OCI-LY7 (cell line): Measurements from ENCODE around the gene GRM4. TPM values are rescaled to one million over a fixed set of nuclear protein-coding genes. Genes with fewer than 3 reads are reported as not detected.

Experiments
- BruUV-seq: library from RNA; stranded (reverse); fragments of 400-500 nt; replicated peaks from 2 replicates; lab custom pipeline; 2021; lab: Mats Ljungman, UMichigan
- CTCF ChIA-PET: fragments of 300-600 bp; sonication (Branson Sonifier 250); formaldehyde crosslinking; loops from one replicate; lab custom pipeline; 2022; ENCODE audit warnings: antibody characterized with exemption; ENCODE audit not compliant: unreplicated experiment; lab: Charles Lee
- POLR2A ChIA-PET: fragments of 300-600 bp; sonication (Branson Sonifier 250); formaldehyde crosslinking; loops from one replicate; lab custom pipeline; 2022; ENCODE audit warnings: antibody characterized with exemption; lab: Charles Lee
- DNase-seq: peaks from one replicate; pipeline ENCODE4 v3.0.0-alpha.2; 2015; ENCODE audit warnings: low spot score
- H2AFZ ChIP-seq: fragments of 200-600 bp; sonication (generic), shearing (Covaris generic); 2 replicates; pipeline ENCODE4 v1.6.1; 2014; ENCODE audit warnings: mild to moderate bottlenecking, antibody characterized with exemption, low read length, moderate library complexity
- H3K27ac ChIP-seq: fragments of 200-600 bp; sonication (generic); 2 replicates; pipeline ENCODE4 v1.5.1; 2014; ENCODE audit warnings: mixed run types, low read depth, mild to moderate bottlenecking, moderate library complexity, low read length, inconsistent platforms; ENCODE audit not compliant: poor library complexity, severe bottlenecking
- H3K36me3 ChIP-seq: fragments of 200-600 bp; sonication (generic); 2 replicates; pipeline ENCODE4 v1.6.1; 2014; ENCODE audit warnings: mild to moderate bottlenecking, antibody characterized with exemption, low read length, moderate library complexity, mixed read lengths; ENCODE audit not compliant: insufficient read depth
- H3K4me1 ChIP-seq: fragments of 200-600 bp; sonication (generic); 2 replicates; pipeline ENCODE4 v1.5.1; 2014; ENCODE audit warnings: mild to moderate bottlenecking, low read length; ENCODE audit not compliant: insufficient read depth, poor library complexity, severe bottlenecking
- H3K4me2 ChIP-seq: fragments of 200-600 bp; sonication (generic); 2 replicates; pipeline ENCODE4 v1.6.1; 2014; ENCODE audit warnings: mild to moderate bottlenecking, low read length
- H3K4me3 ChIP-seq: fragments of 200-600 bp; sonication (generic); 2 replicates; pipeline ENCODE4 v1.5.1; 2014; ENCODE audit warnings: mild to moderate bottlenecking, low read depth, low read length; ENCODE audit not compliant: poor library complexity, severe bottlenecking
- H3K79me2 ChIP-seq: fragments of 200-600 bp; sonication (generic); 2 replicates; pipeline ENCODE4 v1.6.1; 2016; ENCODE audit warnings: low read depth, mild to moderate bottlenecking, low read length, moderate library complexity, mixed read lengths; ENCODE audit not compliant: insufficient read depth
- H3K9me2 ChIP-seq: fragments of 200-600 bp; sonication (generic); 2 replicates; pipeline ENCODE4 v1.6.1; 2016; ENCODE audit warnings: mild to moderate bottlenecking, low read length, mixed read lengths; ENCODE audit not compliant: insufficient read depth
- H3K9me3 ChIP-seq: fragments of 200-600 bp; sonication (generic); 2 replicates; pipeline ENCODE4 v1.6.1; 2014; ENCODE audit warnings: mild to moderate bottlenecking, mixed run types, low read length, mixed read lengths
- H4K20me1 ChIP-seq: fragments of 200-600 bp; sonication (generic); 2 replicates; pipeline ENCODE4 v1.6.1; 2014; ENCODE audit warnings: mild to moderate bottlenecking, antibody characterized with exemption, low read length, moderate library complexity, mixed read lengths; ENCODE audit not compliant: insufficient read depth
- EZH2phosphoT487 ChIP-seq: fragments of 200-600 bp; sonication (generic); IDR thresholded peaks from 2 replicates; pipeline ENCODE4 v1.6.1; 2018; ENCODE audit warnings: low read depth, borderline replicate concordance, mild to moderate bottlenecking, mixed run types, antibody characterized with exemption, low read length, moderate library complexity, mixed read lengths
- intact Hi-C: fragments of 100-400 bp; cut with micrococcal nuclease; formaldehyde crosslinking; loops from one replicate; pipeline ENCODE4 v1.10.0; 2022; ENCODE audit not compliant: unreplicated experiment
- total RNA-seq, 2 experiments: library from RNA; depleted of rRNA in 1 of 2; stranded (reverse); fragments of >200 nt in 1 of 2; shearing (Covaris generic) in 1 of 2; gene quantifications; 2 replicates each; pipeline ENCODE4 v1.2.3, GENCODE V29; 2014 to 2022
- TF ChIP-seq, protein P1 (sequence below): fragments of 200-600 bp; sonication (generic); conservative IDR thresholded peaks from 2 replicates; pipeline ENCODE4 v1.5.1; 2014; ENCODE audit warnings: mild to moderate bottlenecking, antibody characterized with exemption, low read length, moderate library complexity, mixed read lengths

The GRM4 gene
- total RNA-seq, 2 experiments from 2014 or later = 0.73 to 1.3 TPM

DNA sequence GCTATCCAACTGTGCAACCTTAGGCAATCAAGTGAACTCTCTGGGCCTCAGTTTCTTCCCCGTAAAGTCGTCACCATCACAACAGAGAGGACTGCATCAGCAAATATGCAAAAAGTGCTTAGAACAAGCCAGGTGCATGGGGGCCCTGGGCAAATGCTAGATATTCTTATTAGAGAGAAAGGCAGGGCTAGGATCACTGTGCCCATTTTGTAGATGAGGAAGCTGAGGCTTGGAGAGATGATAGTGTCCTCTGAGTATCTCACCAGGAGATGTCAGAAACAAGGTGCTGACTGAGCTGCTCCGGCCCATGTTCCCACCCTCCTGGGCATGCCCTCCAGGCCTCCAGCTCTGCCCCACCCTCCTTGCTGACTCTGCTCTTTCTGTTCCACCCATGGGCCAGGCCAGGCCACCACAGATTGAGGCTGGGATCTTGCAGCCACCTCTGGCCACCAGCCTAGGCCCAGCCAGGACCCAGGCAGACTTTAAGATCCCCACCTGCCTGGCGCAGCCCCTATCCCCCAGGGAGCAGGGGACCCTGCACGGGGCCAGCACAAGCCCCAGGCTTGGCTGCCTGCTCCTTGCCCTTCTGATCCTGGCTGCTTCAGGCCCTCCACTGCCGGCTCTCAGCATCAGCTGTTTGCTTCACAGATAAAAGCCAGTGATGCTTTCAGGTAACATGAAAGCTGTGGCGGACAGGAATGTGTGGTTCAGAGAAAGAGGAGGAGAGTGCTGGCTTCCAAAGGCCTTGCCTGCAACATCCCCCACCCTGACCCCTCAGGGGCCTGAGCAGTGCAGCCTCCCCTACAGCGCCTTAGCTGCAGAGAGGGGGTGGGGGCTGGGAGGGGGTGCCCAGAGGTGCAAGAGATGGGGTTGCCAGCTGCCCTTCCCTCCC, 47.6 kb downstream of the GRM4 start:
- no TSS peak for BruUV-seq
- H3K9me3 ChIP-seq = no peaks in the 10 kb centered on the region
- TF ChIP-seq, protein P1, sequence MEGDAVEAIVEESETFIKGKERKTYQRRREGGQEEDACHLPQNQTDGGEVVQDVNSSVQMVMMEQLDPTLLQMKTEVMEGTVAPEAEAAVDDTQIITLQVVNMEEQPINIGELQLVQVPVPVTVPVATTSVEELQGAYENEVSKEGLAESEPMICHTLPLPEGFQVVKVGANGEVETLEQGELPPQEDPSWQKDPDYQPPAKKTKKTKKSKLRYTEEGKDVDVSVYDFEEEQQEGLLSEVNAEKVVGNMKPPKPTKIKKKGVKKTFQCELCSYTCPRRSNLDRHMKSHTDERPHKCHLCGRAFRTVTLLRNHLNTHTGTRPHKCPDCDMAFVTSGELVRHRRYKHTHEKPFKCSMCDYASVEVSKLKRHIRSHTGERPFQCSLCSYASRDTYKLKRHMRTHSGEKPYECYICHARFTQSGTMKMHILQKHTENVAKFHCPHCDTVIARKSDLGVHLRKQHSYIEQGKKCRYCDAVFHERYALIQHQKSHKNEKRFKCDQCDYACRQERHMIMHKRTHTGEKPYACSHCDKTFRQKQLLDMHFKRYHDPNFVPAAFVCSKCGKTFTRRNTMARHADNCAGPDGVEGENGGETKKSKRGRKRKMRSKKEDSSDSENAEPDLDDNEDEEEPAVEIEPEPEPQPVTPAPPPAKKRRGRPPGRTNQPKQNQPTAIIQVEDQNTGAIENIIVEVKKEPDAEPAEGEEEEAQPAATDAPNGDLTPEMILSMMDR = no peak
- no peak for TF ChIP-seq EZH2phosphoT487
- H3K4me3 ChIP-seq = no peak overlapping the region
- H2AFZ ChIP-seq = no peak overlapping the region
- H3K9me2 ChIP-seq = no peaks in the 10 kb centered on the region
- no peak overlapping the region for H3K4me2 ChIP-seq
- DNase-seq = no peak
- intact Hi-C loops = no loop called here
- H4K20me1 ChIP-seq = no peaks in the 10 kb centered on the region
- ChIA-PET POLR2A (no interaction called here), CTCF (no interaction called here)
- no peak overlapping the region for H3K27ac ChIP-seq
- no peaks in the 10 kb centered on the region for H3K4me1 ChIP-seq
- H3K79me2 ChIP-seq = no peaks in the 10 kb centered on the region
- no peaks in the 10 kb centered on the region for H3K36me3 ChIP-seq

DNA sequence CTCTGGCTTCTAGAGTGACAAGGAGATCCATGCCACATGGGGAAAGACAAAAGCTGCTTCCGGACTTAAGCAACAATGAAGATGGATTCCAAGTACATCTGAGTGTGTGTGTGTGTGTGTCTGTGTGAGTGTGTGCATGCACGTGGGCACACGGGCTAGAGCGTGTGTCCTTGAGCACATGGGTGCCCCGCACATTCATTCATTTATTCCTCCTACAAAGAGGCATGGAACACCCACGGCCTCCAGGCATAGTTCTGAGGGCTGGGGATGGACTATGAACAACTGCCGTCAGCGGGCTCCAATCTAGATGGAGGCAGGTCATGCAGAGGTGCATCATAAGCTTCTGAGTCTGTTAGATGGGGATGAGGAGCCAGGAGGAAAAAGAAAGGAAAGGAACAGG, 49.1 kb downstream of the GRM4 start:
- no peak overlapping the region for H2AFZ ChIP-seq
- intact Hi-C loops = no loop called here
- H3K9me3 ChIP-seq = no peaks in the 10 kb centered on the region
- H3K4me2 ChIP-seq = no peak overlapping the region
- H3K36me3 ChIP-seq = no peaks in the 10 kb centered on the region
- ChIA-PET CTCF (no interaction called here), POLR2A (no interaction called here)
- no peaks in the 10 kb centered on the region for H3K9me2 ChIP-seq
- no peak overlapping the region for H3K4me3 ChIP-seq
- no peak for DNase-seq
- no peak for TF ChIP-seq EZH2phosphoT487
- TF ChIP-seq, protein P1 = no peak
- no peaks in the 10 kb centered on the region for H3K79me2 ChIP-seq
- BruUV-seq = no TSS peak
- H4K20me1 ChIP-seq = no peaks in the 10 kb centered on the region
- H3K27ac ChIP-seq = no peak overlapping the region
- H3K4me1 ChIP-seq = no peaks in the 10 kb centered on the region

DNA sequence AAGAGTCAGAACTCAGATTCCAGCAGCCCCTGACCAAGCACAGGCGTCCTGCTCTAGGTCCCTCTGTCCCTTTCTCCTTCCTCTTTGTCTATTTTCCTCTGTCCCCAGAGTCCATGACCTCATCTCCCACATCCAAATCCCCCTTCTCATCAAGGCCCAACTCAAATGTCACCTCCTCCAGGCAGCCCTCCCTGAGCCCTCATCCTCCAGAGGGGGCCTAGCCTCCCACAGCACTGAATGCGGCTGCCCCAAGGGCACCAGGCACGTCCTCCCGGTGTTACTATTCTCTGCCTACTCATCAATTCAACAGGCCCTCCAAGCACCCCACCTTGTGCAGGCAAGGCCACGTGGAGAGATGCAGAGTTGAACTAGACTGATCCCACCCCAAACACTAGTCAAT, 49.7 kb downstream of the GRM4 start:
- BruUV-seq = no TSS peak
- Histone ChIP-seq H3K36me3 (no peaks in the 10 kb centered on the region), H3K4me1 (no peaks in the 10 kb centered on the region), H3K9me2 (no peaks in the 10 kb centered on the region), H3K4me3 (no peak overlapping the region), H3K4me2 (no peak overlapping the region), H4K20me1 (no peaks in the 10 kb centered on the region), H3K27ac (no peak overlapping the region), H3K79me2 (no peaks in the 10 kb centered on the region), H3K9me3 (no peaks in the 10 kb centered on the region), H2AFZ (no peak overlapping the region)
- ChIA-PET POLR2A (no interaction called here), CTCF (no interaction called here)
- TF ChIP-seq, protein P1 = no peak
- no peak for TF ChIP-seq EZH2phosphoT487
- DNase-seq = no peak
- intact Hi-C loops = no loop called here
